ENCODE measurements around the gene NDEL1.
A peak's percentile ranks its signal among the peaks of the same experiment; 100 is the strongest.

NDEL1 gene

GRCh38 chr17:8413938-8414337 is 21.7 kb upstream of the NDEL1 start:
- H3K9me3 ChIP-seq (ENCODE audit: control insufficient read depth, low read length) = no peaks in the 10 kb centered on the region
- no peak for DNase-seq
- no peaks in the 10 kb centered on the region for H3K36me3 ChIP-seq (ENCODE audit: control insufficient read depth, insufficient read depth, low read length)
- H3K4me3 ChIP-seq (ENCODE audit: insufficient read depth, low read depth, low read length, poor library complexity, severe bottlenecking) = no peak overlapping the region
- H3K27me3 ChIP-seq (replicated peaks; ENCODE audit: control insufficient read depth, insufficient read depth, low read length, poor library complexity, severe bottlenecking) = peaks cover 4% of the 10 kb centered on the region
- H3K4me1 ChIP-seq (ENCODE audit: control insufficient read depth, insufficient read depth, low read length, poor library complexity, severe bottlenecking) = peaks cover 7% of the 10 kb centered on the region
- no peak overlapping the region for H3K27ac ChIP-seq (ENCODE audit: insufficient read depth, low read length, poor library complexity, severe bottlenecking)

DNA sequence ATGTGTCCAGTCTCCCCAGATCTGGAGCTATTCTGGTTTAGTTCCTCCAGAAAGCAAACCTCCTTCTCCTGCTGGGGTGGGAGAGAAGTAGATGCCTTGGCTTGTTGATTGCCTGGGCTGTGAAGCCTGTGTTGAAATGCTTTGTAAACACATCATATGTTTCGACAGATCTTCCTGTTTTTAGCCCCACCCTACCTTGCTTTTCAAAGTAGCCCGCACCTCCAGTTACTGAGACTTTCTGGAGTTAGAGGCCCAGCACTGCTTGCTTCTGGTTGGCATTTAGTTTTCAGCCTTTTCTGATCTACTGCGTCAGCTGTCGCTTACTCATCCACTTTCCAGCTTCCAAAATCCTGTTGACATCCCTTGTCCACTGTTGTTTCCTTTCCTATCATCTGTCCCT is 17.9 kb upstream of the NDEL1 start:
- no peak for DNase-seq
- peaks cover 4% of the 10 kb centered on the region for H3K27me3 ChIP-seq (replicated peaks; ENCODE audit: control insufficient read depth, insufficient read depth, low read length, poor library complexity, severe bottlenecking)
- no peak overlapping the region for H3K4me3 ChIP-seq (ENCODE audit: insufficient read depth, low read depth, low read length, poor library complexity, severe bottlenecking)
- H3K4me1 ChIP-seq (ENCODE audit: control insufficient read depth, insufficient read depth, low read length, poor library complexity, severe bottlenecking) = peaks cover 7% of the 10 kb centered on the region
- no peaks in the 10 kb centered on the region for H3K36me3 ChIP-seq (ENCODE audit: control insufficient read depth, insufficient read depth, low read length)
- no peak overlapping the region for H3K27ac ChIP-seq (ENCODE audit: insufficient read depth, low read length, poor library complexity, severe bottlenecking)
- no peaks in the 10 kb centered on the region for H3K9me3 ChIP-seq (ENCODE audit: control insufficient read depth, low read length)

GRCh38 chr17:8418471-8418870 is 17.2 kb upstream of the NDEL1 start:
- Histone ChIP-seq H3K27me3 (replicated peaks; ENCODE audit: control insufficient read depth, insufficient read depth, low read length, poor library complexity, severe bottlenecking) (peaks cover 4% of the 10 kb centered on the region), H3K27ac (ENCODE audit: insufficient read depth, low read length, poor library complexity, severe bottlenecking) (no peak overlapping the region), H3K4me3 (ENCODE audit: insufficient read depth, low read depth, low read length, poor library complexity, severe bottlenecking) (no peak overlapping the region), H3K9me3 (ENCODE audit: control insufficient read depth, low read length) (no peaks in the 10 kb centered on the region), H3K4me1 (ENCODE audit: control insufficient read depth, insufficient read depth, low read length, poor library complexity, severe bottlenecking) (peaks cover 1% of the 10 kb centered on the region), H3K36me3 (ENCODE audit: control insufficient read depth, insufficient read depth, low read length) (no peaks in the 10 kb centered on the region)
- DNase-seq = no peak

DNA sequence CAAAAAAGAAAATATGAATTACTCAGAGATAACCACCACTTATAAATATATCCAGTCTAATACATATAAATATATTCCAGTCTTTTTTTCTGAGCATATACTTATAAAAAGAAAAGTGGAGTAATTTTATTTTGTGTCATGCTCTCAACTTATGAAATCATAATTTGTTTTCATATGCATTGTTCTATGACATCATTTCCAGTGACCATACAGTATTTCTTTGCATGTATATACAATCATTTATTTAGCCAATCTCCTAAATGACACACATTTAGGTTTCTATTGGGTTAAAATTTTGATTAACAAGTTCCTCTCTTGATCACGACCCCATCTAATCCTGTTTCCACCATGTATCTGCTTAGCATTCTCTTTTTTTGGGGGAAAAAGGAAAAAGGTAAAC is 16.4 kb upstream of the NDEL1 start:
- Histone ChIP-seq H3K36me3 (ENCODE audit: control insufficient read depth, insufficient read depth, low read length) (no peaks in the 10 kb centered on the region), H3K4me3 (ENCODE audit: insufficient read depth, low read depth, low read length, poor library complexity, severe bottlenecking) (no peak overlapping the region), H3K9me3 (ENCODE audit: control insufficient read depth, low read length) (no peaks in the 10 kb centered on the region), H3K4me1 (ENCODE audit: control insufficient read depth, insufficient read depth, low read length, poor library complexity, severe bottlenecking) (no peaks in the 10 kb centered on the region), H3K27ac (ENCODE audit: insufficient read depth, low read length, poor library complexity, severe bottlenecking) (no peak overlapping the region), H3K27me3 (replicated peaks; ENCODE audit: control insufficient read depth, insufficient read depth, low read length, poor library complexity, severe bottlenecking) (peaks cover 4% of the 10 kb centered on the region)
- DNase-seq = no peak

DNA sequence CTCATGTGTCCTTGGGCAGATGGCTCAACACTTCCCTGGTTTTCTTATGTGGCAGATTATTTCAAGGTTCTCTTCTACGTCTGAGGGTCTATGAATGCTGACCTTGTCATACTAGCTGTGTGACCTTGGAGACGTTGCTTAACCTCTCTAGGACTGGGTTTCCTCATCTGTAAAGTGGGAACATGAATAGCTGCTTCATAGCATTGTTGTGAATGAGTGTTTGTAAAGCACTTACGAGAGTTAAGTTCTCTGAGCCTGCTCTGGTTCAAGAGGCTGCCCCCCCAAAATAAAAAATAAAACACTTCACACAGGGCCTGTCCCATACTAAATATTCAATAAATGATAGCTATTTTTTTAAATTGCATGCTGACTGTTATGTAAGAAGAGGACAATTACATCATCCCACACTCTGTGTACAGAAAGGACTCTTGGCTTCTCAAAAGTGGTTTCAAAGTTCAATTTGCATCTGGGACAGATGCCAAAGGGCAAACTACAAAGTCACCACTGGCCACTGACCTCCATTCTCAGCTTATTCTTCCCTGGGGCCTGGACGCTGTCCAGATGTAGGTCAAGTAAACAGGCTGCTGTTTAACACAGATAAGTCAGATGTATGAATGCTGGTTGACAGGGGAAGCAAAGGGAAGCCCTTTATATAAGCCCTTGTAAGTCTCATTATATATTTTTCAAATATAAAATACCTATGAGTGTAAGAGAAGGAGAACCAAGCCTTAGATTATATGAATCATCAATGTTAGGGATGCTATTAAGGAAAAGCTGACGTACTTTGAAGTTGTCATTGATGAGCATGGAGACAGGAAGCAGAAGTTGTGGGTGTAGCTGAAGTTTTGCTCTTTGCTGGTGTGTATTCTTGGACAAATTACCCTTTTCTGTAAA is 15.4 kb upstream of the NDEL1 start:
- H3K27ac ChIP-seq (ENCODE audit: insufficient read depth, low read length, poor library complexity, severe bottlenecking) = no peak overlapping the region
- no peak overlapping the region for H3K4me3 ChIP-seq (ENCODE audit: insufficient read depth, low read depth, low read length, poor library complexity, severe bottlenecking)
- no peaks in the 10 kb centered on the region for H3K4me1 ChIP-seq (ENCODE audit: control insufficient read depth, insufficient read depth, low read length, poor library complexity, severe bottlenecking)
- no peaks in the 10 kb centered on the region for H3K9me3 ChIP-seq (ENCODE audit: control insufficient read depth, low read length)
- peaks cover 4% of the 10 kb centered on the region for H3K27me3 ChIP-seq (replicated peaks; ENCODE audit: control insufficient read depth, insufficient read depth, low read length, poor library complexity, severe bottlenecking)
- H3K36me3 ChIP-seq (ENCODE audit: control insufficient read depth, insufficient read depth, low read length) = no peaks in the 10 kb centered on the region
- no peak for DNase-seq

DNA sequence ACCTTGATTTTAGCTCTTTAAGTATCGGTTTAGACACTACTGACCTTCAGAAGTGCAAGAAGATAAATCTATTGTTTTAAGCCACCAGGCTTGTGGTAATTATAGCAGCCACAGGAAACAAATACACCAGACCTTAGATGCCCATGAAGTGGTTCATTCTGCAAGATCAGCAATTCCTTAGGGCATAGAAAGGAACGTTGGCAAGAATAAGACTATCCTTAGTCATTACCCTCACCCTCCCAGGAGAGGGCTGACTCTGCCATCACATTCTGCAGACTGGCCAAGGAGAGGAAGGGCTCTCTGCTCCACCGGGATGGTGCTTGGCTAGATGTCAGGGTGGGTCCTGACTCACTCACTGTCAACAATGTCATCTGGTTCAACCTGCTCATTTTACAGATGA is 14.1 kb upstream of the NDEL1 start:
- Histone ChIP-seq H3K4me3 (ENCODE audit: insufficient read depth, low read depth, low read length, poor library complexity, severe bottlenecking) (no peak overlapping the region), H3K27me3 (replicated peaks; ENCODE audit: control insufficient read depth, insufficient read depth, low read length, poor library complexity, severe bottlenecking) (peaks cover 4% of the 10 kb centered on the region), H3K27ac (ENCODE audit: insufficient read depth, low read length, poor library complexity, severe bottlenecking) (no peak overlapping the region), H3K4me1 (ENCODE audit: control insufficient read depth, insufficient read depth, low read length, poor library complexity, severe bottlenecking) (no peaks in the 10 kb centered on the region), H3K36me3 (ENCODE audit: control insufficient read depth, insufficient read depth, low read length) (no peaks in the 10 kb centered on the region), H3K9me3 (ENCODE audit: control insufficient read depth, low read length) (no peaks in the 10 kb centered on the region)
- no peak for DNase-seq

GRCh38 chr17:8426094-8426720 is 9.5 kb upstream of the NDEL1 start:
- no peak overlapping the region for H3K4me3 ChIP-seq (ENCODE audit: insufficient read depth, low read depth, low read length, poor library complexity, severe bottlenecking)
- H3K9me3 ChIP-seq (ENCODE audit: control insufficient read depth, low read length) = no peaks in the 10 kb centered on the region
- H3K4me1 ChIP-seq (ENCODE audit: control insufficient read depth, insufficient read depth, low read length, poor library complexity, severe bottlenecking) = no peaks in the 10 kb centered on the region
- H3K27ac ChIP-seq (ENCODE audit: insufficient read depth, low read length, poor library complexity, severe bottlenecking) = no peak overlapping the region
- H3K36me3 ChIP-seq (ENCODE audit: control insufficient read depth, insufficient read depth, low read length) = no peaks in the 10 kb centered on the region
- H3K27me3 ChIP-seq (replicated peaks; ENCODE audit: control insufficient read depth, insufficient read depth, low read length, poor library complexity, severe bottlenecking) = peaks cover 4% of the 10 kb centered on the region
- no peak for DNase-seq

- no peaks in the 10 kb centered on the region for H3K4me1 ChIP-seq (ENCODE audit: control insufficient read depth, insufficient read depth, low read length, poor library complexity, severe bottlenecking)
- H3K27me3 ChIP-seq (replicated peaks; ENCODE audit: control insufficient read depth, insufficient read depth, low read length, poor library complexity, severe bottlenecking) = peaks cover 1% of the 10 kb centered on the region
- H3K4me3 ChIP-seq (ENCODE audit: insufficient read depth, low read depth, low read length, poor library complexity, severe bottlenecking) = no peak overlapping the region
- no peak for DNase-seq
- no peaks in the 10 kb centered on the region for H3K36me3 ChIP-seq (ENCODE audit: control insufficient read depth, insufficient read depth, low read length)
- no peaks in the 10 kb centered on the region for H3K9me3 ChIP-seq (ENCODE audit: control insufficient read depth, low read length)
- H3K27ac ChIP-seq (ENCODE audit: insufficient read depth, low read length, poor library complexity, severe bottlenecking) = no peak overlapping the region
Observed at GRCh38 chr17:8426802-8427201, 8.9 kb upstream of the NDEL1 start.

- Histone ChIP-seq H3K27ac (ENCODE audit: insufficient read depth, low read length, poor library complexity, severe bottlenecking) (no peak overlapping the region), H3K4me3 (ENCODE audit: insufficient read depth, low read depth, low read length, poor library complexity, severe bottlenecking) (no peak overlapping the region), H3K4me1 (ENCODE audit: control insufficient read depth, insufficient read depth, low read length, poor library complexity, severe bottlenecking) (peaks cover 4% of the 10 kb centered on the region), H3K9me3 (ENCODE audit: control insufficient read depth, low read length) (no peaks in the 10 kb centered on the region), H3K36me3 (ENCODE audit: control insufficient read depth, insufficient read depth, low read length) (no peaks in the 10 kb centered on the region), H3K27me3 (replicated peaks; ENCODE audit: control insufficient read depth, insufficient read depth, low read length, poor library complexity, severe bottlenecking) (no peaks in the 10 kb centered on the region)
- DNase-seq = no peak
Observed at GRCh38 chr17:8430966-8431365, 4.7 kb upstream of the NDEL1 start.

- peak overlapping the region; percentile 99 for H3K27ac ChIP-seq (ENCODE audit: insufficient read depth, low read length, poor library complexity, severe bottlenecking)
- DNase-seq = peak; percentile 32 to 56 (median 40)
- peaks cover 13% of the 10 kb centered on the region for H3K4me1 ChIP-seq (ENCODE audit: control insufficient read depth, insufficient read depth, low read length, poor library complexity, severe bottlenecking)
- no peaks in the 10 kb centered on the region for H3K27me3 ChIP-seq (replicated peaks; ENCODE audit: control insufficient read depth, insufficient read depth, low read length, poor library complexity, severe bottlenecking)
- H3K9me3 ChIP-seq (ENCODE audit: control insufficient read depth, low read length) = no peaks in the 10 kb centered on the region
- peak overlapping the region; percentile 75 for H3K4me3 ChIP-seq (ENCODE audit: insufficient read depth, low read depth, low read length, poor library complexity, severe bottlenecking)
- peaks cover 8% of the 10 kb centered on the region for H3K36me3 ChIP-seq (ENCODE audit: control insufficient read depth, insufficient read depth, low read length)
Observed at GRCh38 chr17:8436169-8436843, 622 bp downstream of the NDEL1 start.
